ENCODE data around the gene ABHD12.

ABHD12 gene

GRCh38 chr20:25380945-25381614 lies 9.6 kb downstream of the ABHD12 start:
- no peak for DNase-seq

- no peak for DNase-seq
These were observed 11.5 kb downstream of the ABHD12 start for GRCh38 chr20:25378884-25379733.

GRCh38 chr20:25378189-25378883 lies 12.3 kb downstream of the ABHD12 start:
- DNase-seq: no peak

DNA sequence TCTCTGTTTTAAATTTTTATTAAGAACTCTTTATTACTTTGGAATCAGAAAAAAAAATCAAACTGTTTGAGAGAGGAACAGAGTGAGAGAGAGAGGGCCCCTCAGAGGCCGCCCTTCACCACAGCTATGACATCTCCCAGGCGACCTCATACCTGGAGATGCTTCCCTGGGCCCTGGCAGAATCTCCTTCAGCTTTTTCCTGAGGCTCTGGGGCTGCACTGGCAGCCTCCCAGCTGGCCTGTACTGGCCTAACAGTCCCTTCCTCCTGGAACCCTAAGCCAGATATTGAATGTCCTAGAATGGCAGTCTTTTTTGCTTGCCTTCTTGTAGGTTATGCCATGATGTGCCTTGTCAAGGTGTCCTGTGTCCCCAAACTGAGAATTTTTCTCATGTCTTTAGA lies 13.7 kb downstream of the ABHD12 start:
- no peak for DNase-seq

DNA sequence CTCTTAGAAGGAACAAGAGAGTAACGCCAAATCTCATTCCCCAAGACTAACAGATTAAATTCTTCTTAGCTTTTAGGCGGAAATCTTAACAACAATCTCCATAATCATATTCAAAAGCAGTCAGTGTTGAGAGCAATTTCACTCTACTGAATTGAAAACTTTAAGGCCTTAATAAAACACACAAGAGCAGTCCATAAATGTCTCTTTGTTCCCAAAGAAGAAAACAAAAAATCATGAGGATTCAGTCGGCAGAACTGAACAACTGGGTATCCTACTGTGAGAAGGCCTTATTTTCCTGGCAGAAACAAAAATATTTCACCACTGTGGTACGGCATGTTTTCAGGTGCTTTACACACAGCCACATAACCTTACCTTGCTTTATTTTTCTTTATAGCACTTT lies 14.4 kb downstream of the ABHD12 start:
- DNase-seq: no peak

DNA sequence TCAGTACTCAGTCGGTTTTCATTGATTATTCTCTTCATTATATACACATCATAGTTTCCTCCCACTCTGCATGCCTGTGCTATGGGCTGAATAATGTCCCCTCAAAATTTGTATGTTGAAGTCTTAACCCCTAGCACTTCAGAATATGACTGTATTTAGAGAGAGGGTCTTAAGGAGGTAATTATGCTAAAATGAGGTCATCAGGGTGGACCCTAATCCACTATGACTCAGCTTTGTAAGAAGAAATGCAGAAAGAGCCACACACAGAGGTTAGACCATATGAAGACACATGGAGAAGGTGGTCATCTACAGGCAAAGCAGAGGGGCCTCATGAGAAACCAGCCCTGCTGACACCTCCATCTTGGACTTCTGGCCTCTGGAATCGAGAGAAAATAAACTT lies 15.8 kb downstream of the ABHD12 start:
- no peak for DNase-seq

DNA sequence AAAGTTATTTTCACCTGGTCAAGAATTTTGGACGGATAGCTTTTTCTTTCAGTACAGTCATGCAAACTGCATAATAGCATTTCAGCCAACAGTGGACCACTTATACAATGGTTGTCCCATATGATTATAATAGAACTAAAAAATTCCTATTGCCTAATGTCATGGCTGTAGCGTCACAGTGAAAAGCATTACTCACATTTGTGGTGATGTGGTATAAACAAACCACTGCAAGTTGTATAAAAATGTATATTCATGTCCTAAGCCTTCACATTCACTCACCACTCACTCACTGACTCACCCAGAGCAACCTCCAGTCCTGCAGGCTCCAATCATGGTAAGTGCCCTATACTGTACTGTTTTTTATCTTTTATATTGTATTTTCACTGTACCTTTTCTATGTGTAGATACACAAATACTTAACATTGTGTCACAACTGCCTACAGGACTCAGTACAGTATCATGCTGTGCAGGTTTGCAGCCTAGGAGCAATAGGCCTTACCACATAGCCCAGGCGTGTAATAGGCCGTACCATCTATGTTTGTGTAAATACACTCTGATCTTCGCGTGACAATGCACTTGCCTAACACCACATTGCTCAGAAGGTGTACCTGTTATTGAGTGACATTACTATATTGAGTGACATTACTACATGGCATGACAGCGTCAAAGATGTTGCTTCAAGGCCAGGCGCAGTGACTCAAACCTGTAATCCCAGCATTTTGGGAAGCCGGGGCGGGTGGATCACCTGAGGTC lies 17.9 kb downstream of the ABHD12 start:
- DNase-seq: no peak

- DNase-seq: no peak
These were observed 20.7 kb downstream of the ABHD12 start for GRCh38 chr20:25369971-25370370.

DNA sequence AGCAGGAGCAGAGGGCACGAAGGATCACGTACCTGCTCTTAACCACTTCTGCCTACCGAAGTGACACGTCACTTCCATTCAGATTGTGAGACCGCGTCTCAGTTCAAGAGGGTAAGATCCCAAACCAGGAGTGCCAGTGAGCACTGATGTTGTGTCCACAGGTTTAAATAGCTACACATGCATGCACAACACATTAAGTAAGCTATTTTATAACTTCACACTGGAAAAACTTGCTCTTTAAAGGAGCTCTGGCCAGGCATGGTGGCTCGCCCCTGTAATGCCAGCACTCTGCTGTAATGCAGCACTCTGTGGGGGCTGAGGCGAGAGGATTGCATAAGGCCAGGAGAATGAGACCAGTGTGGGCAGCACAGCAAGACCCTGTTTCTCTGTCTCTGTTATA lies 21.1 kb downstream of the ABHD12 start:
- no peak for DNase-seq

GRCh38 chr20:25368976-25369375 lies 21.7 kb downstream of the ABHD12 start:
- no peak for DNase-seq

DNA sequence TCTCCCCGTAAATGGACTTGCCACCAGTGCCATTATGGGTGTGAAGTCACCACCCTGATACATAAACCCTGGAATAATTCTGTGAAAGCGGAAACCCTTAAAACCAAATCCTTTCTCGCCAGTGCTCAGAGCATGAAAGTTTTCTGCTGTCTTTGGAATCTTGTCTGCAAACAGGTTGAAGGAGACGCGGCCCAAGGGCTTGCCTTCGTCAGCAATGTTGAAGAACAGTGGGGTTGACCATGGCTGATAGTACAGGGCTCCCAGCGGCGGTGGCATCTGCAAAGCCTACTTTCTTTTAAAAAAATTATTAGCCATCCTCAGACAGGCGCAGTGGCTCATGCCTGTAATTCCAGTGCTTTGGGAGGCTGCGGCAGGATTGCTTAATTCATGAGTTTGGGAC lies 22.1 kb downstream of the ABHD12 start:
- DNase-seq: no peak

- DNase-seq: no peak
These were observed 25.5 kb downstream of the ABHD12 start for GRCh38 chr20:25364879-25365699.

- DNase-seq: no peak
These were observed 26.4 kb downstream of the ABHD12 start for GRCh38 chr20:25364180-25364788.

DNA sequence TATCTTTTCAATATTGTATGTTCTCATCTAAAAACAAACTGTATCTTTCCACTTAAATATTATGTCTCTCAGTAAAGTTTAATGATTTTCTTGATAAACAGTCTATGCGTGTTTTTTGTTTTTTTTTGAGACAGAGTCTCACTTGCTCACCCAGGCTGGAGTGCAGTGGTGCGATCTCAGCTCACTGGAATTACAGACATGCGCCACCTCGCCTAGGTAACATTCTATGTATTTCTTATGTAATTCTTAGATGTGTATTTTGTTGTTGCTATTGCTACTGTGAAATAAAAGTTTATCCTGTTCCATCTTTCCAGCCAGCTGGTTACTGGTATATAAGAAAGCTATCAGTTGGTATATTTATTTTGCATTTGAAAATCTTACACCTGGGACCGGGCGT lies 29.4 kb downstream of the ABHD12 start:
- DNase-seq: no peak

DNA sequence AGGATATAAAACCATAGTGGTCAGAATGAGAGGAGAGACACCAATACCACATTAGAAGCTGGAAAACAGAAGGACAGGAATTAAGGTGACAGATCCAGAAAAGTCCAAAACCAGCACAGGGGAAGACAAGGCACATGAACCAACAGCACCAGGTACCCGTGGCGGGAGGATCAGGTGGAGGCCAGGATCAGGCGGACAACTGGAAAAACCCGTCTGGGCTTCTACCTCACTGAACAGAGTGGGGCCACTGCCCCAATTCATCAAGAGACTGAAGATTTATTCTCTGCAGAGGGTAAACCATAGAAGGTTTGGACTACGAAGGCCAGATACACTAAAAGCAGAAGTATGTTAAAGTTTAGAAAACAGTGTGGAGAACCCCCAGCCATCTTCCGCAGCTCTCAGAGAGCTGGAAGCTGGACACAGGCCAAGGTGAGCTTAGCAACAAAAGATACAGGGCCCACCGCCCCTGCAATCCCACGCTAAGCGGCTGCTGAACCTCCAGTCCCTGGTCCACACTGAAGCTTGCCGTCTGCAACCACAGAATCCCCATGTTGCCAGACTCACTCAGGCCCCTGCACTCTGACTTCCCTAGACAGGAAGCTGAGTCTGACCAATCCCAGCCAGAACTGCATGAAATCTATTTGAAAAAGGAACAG lies 29.9 kb downstream of the ABHD12 start:
- DNase-seq: no peak

GRCh38 chr20:25356271-25356933 lies 34.2 kb downstream of the ABHD12 start:
- DNase-seq: peak; percentile 31

DNA sequence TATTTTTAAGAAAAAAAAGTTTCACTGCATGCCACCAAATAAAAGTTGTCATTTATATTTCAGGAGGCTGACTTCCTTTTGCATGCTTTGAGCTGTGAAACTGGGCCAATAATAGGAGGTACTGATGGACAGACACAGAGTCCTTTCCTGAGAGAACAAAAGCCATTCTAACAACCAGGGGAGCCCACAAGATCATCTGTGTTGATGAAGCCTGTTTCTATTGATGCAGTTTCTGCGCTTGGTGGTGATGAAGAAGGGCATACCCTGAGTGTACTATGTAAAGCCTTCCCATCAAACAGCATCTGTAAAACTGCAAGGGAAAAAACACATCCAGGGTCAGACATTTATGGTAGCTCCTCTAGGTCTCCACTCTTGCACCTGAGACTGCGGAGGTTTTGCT lies 34.8 kb downstream of the ABHD12 start:
- no peak for DNase-seq

DNA sequence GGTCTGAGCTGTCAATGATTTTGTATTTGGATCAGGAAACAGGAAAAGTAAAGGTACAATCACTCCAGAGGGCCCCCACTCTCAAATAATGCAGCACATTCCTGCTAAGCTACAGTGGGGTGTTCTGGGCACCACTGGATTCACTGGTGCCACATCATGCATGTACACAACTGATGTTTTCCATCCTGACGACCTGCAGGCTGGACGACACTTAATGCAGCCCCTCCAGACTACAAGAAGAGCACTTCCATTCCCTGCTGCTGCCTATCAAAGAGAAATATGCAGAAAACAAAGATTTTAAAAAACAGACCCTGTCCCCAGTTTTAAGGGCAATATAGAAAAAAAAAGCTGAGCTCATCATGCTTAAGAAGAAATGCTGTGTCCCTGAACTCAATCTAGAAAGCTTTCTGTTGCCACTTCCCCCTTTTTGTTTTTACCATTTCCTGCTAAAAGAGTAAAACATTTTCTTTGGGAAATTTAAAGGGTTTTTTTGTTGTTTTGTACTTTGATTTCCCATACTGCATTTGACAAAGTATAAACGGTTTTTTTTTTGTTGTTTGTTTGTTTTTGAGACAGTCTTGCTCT lies 35.5 kb downstream of the ABHD12 start:
- no peak for DNase-seq

DNA sequence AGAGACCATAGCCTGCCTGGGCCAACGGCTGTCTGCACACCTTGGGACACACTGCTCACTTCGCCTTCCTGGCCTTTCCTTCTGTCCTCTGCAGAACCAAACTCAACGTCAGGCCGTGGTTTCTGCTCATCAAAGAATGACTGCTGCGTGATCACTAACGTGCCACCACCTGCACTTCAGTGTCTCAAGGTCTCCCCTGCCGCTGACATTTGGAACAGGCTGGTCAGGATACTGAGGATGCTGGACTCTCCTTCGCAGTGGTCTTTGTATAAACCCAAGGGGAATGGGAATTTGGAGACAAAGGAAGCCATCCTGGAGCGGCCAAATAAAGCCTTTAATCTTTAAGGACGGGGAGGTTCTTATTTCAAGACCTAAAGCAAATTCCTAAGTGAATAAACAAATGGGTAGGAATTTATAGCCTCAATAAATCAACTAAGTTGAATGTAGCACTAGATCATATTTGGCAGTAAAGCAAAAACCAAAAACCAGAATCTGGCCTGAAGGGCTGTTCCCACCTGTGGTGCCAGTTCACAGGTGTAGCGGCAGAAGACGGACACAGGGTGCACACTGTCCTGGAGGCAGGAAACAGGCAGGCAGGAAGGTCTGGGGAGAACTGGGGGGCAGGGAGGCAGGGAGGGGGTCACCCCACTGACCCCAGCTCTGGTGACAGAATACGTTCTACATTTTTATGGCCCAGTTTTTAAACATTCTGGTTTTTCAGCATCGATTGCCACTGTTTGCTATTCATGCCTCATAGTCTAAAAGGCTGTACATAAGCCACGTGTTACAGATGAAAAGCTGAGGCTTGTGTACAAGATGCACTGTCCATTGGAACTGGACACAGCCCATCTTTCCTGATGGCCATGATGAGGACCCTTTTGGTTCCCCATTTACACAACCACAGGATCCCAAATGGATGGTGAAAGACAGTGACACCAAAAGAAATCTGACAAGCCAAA lies 36.6 kb downstream of the ABHD12 start:
- no peak for DNase-seq
